CD4-positive, alpha-beta T cell treated with Interferon alpha-2 for 1 hour (primary cell): ENCODE results near the gene CLCN6.

Experiments used
- DNase-seq, 2 donors: peaks; one replicate each; pipeline ENCODE4 v3.0.0-alpha.2; 2020 to 2022

CLCN6 gene

GRCh38 chr1:11805422-11806306 is at the start of gene CLCN6, which contains the start of gene MTHFR:
TSS of gene CLCN6 (plus strand) at chr1:11806191. CDS start at chr1:11806263, 72 bp downstream.
TSS of gene MTHFR (minus strand) at chr1:11805964. CDS start at chr1:11803116, 2,848 bp downstream.
- peak; percentile 98 for DNase-seq

- DNase-seq: no peak
Observed at GRCh38 chr1:11757047-11757446, 48.9 kb upstream of the CLCN6 start.

GRCh38 chr1:11759791-11760190 is 46.2 kb upstream of the CLCN6 start:
- no peak for DNase-seq

- no peak for DNase-seq
Observed at GRCh38 chr1:11761285-11761684, 44.7 kb upstream of the CLCN6 start.

- peak in 1 of 2 donors; percentile 30 for DNase-seq
Observed at GRCh38 chr1:11761988-11762406, 44.0 kb upstream of the CLCN6 start, which contains the start of gene C1orf167. TSS of gene C1orf167 (plus strand) at chr1:11762193. CDS start at chr1:11764401, 2,208 bp downstream.

GRCh38 chr1:11764115-11764514 is 41.9 kb upstream of the CLCN6 start:
- DNase-seq: no peak

GRCh38 chr1:11764519-11764918 is 41.5 kb upstream of the CLCN6 start:
- DNase-seq: no peak

- DNase-seq: no peak
Observed at GRCh38 chr1:11765661-11766428, 40.1 kb upstream of the CLCN6 start.

GRCh38 chr1:11766429-11766776 is 39.6 kb upstream of the CLCN6 start:
- no peak for DNase-seq

- DNase-seq: no peak
Observed at GRCh38 chr1:11767922-11768704, 37.9 kb upstream of the CLCN6 start.

GRCh38 chr1:11768821-11769220 is 37.2 kb upstream of the CLCN6 start:
- no peak for DNase-seq

GRCh38 chr1:11769274-11769673 is 36.7 kb upstream of the CLCN6 start:
- no peak for DNase-seq

GRCh38 chr1:11770011-11770410 is 36.0 kb upstream of the CLCN6 start:
- no peak for DNase-seq

- no peak for DNase-seq
Observed at GRCh38 chr1:11771481-11772043, 34.4 kb upstream of the CLCN6 start.

- DNase-seq: no peak
Observed at GRCh38 chr1:11772458-11772857, 33.5 kb upstream of the CLCN6 start.

GRCh38 chr1:11774753-11775152 is 31.2 kb upstream of the CLCN6 start:
- no peak for DNase-seq

GRCh38 chr1:11777658-11778322 is 28.2 kb upstream of the CLCN6 start:
- DNase-seq: no peak

- DNase-seq: no peak
Observed at GRCh38 chr1:11778336-11778735, 27.7 kb upstream of the CLCN6 start.

- DNase-seq: no peak
Observed at GRCh38 chr1:11778844-11779623, 27.0 kb upstream of the CLCN6 start.

GRCh38 chr1:11779715-11780379 is 26.1 kb upstream of the CLCN6 start:
- DNase-seq: no peak
